NB4 (cell line): Measurements from ENCODE around the gene MPDZ.

Source experiments
- DNase-seq: peaks from one replicate; pipeline ENCODE4 v3.0.0; 2010; ENCODE audit warnings: low read depth
- H3K4me3 ChIP-seq: one replicate; pipeline ENCODE4 v1.5.1; 2011; ENCODE audit warnings: mild to moderate bottlenecking, low read depth, low read length, moderate library complexity
- MYC ChIP-seq: IDR thresholded peaks from 2 replicates; pipeline ENCODE4 v1.6.1; 2011; ENCODE audit warnings: low read depth, low read length
- POLR2A ChIP-seq: IDR thresholded peaks from 2 replicates; pipeline ENCODE4 v1.6.1; 2011; ENCODE audit warnings: mild to moderate bottlenecking; ENCODE audit not compliant: insufficient read length; ENCODE audit errors: extremely low read depth
- TF ChIP-seq, protein P1 (sequence below): IDR thresholded peaks from one replicate; pipeline ENCODE4 v1.5.1; 2012; ENCODE audit warnings: low read depth, low read length
- TF ChIP-seq, protein P2 (sequence below): IDR thresholded peaks from 2 replicates; pipeline ENCODE4 v1.6.1; 2011; ENCODE audit warnings: low read depth, low read length

MPDZ gene

GRCh38 chr9:13279284-13280141, at the start of gene MPDZ:
MPDZ (minus strand) TSS chr9:13279692; CDS start chr9:13250315, 29,377 bp downstream.
- H3K4me3 ChIP-seq, result no peak within 1 kb of the TSS
- no peak for DNase-seq
- no peak for TF ChIP-seq POLR2A
- TF ChIP-seq, protein P1, sequence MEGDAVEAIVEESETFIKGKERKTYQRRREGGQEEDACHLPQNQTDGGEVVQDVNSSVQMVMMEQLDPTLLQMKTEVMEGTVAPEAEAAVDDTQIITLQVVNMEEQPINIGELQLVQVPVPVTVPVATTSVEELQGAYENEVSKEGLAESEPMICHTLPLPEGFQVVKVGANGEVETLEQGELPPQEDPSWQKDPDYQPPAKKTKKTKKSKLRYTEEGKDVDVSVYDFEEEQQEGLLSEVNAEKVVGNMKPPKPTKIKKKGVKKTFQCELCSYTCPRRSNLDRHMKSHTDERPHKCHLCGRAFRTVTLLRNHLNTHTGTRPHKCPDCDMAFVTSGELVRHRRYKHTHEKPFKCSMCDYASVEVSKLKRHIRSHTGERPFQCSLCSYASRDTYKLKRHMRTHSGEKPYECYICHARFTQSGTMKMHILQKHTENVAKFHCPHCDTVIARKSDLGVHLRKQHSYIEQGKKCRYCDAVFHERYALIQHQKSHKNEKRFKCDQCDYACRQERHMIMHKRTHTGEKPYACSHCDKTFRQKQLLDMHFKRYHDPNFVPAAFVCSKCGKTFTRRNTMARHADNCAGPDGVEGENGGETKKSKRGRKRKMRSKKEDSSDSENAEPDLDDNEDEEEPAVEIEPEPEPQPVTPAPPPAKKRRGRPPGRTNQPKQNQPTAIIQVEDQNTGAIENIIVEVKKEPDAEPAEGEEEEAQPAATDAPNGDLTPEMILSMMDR, result no peak
- TF ChIP-seq MYC, result no peak
- TF ChIP-seq, protein P2, sequence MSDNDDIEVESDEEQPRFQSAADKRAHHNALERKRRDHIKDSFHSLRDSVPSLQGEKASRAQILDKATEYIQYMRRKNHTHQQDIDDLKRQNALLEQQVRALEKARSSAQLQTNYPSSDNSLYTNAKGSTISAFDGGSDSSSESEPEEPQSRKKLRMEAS, result no peak

DNA sequence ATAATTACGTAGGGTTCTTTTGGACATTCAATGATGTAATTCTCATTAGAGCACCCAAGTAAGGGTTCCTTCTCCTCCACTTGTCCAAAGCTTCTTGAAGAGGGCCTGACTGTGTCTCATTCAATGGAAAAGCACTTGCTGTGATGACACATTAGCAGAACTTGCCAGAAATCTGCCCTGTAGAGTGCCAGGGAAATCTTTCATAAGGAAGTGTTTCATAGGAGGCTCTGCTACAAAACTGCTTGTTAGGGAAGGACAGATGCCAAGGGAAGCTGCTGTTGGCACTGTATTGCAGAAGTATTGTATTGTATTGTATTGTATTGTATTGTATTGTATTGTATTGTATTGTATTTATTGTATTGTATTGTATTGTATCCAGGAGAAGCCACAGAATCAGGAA, 45.5 kb upstream of the MPDZ start:
- DNase-seq, result no peak
- TF ChIP-seq POLR2A, result no peak
- TF ChIP-seq, protein P2, result no peak
- TF ChIP-seq MYC, result no peak
- H3K4me3 ChIP-seq, result no peak overlapping the region

GRCh38 chr9:13322828-13323550, 43.5 kb upstream of the MPDZ start:
- TF ChIP-seq, protein P2, result no peak
- TF ChIP-seq POLR2A, result no peak
- TF ChIP-seq, protein P1, result no peak
- H3K4me3 ChIP-seq, result no peak overlapping the region
- no peak for DNase-seq

GRCh38 chr9:13318027-13318426, 38.5 kb upstream of the MPDZ start:
- no peak for DNase-seq
- TF ChIP-seq, protein P2, result no peak
- TF ChIP-seq, protein P1, result no peak
- TF ChIP-seq POLR2A, result no peak
- no peak for TF ChIP-seq MYC
- no peak overlapping the region for H3K4me3 ChIP-seq

DNA sequence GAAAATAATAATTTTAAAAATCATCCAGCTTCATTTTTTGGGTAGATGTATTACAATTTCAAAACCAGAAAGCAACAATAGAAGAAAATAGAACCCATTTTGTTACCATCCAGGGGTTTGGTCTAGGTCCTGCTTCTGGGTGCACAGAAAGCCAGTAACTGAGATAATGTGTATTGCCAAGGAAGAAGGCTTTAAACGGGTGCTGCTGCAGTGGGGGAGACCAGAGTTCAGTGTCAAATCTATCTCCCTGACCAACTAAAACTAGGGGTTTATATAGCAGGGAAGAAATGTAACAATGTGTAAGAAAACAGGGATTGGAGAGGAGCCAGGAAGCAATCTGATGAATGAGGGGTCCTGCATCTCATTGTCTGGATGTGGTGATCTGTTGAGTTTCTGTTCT, 17.5 kb upstream of the MPDZ start:
- no peak for DNase-seq
- TF ChIP-seq, protein P2, result no peak
- no peak for TF ChIP-seq MYC
- TF ChIP-seq POLR2A, result no peak
- TF ChIP-seq, protein P1, result no peak
- no peak overlapping the region for H3K4me3 ChIP-seq

DNA sequence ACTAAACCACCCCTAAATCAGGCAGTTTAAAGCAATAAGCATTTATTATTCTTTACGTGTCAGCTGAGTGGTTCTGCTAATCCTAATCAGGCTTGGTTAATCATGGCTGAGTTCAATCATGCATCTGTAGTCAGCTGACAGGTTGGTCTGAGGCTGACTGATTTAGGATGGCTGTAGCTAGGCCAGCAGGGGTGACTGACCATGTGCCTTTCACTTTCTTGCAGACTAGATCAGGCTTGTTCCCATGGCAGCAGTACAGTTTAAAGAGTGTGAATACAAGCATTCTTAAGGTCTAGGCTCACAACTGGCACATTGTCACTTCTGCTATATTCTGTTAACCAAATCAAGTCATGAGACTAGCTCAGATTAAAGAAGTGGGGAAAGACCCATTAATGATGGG, 16.1 kb upstream of the MPDZ start:
- DNase-seq, result no peak
- no peak for TF ChIP-seq MYC
- TF ChIP-seq, protein P2, result no peak
- TF ChIP-seq, protein P1, result no peak
- no peak for TF ChIP-seq POLR2A
- no peak overlapping the region for H3K4me3 ChIP-seq
